ENCODE results near the gene FKBP1A.

FKBP1A gene

GRCh38 chr20:1427457-1428054, 34.7 kb upstream of the FKBP1A start:
- DNase-seq (ENCODE audit: low read depth in 1 of 2, low spot score in 1 of 2): no peak
- no peaks in the 10 kb centered on the region for H3K27me3 ChIP-seq (ENCODE audit: insufficient read depth, poor library complexity, severe bottlenecking)
- no peak overlapping the region for H3K27ac ChIP-seq (replicated peaks)
- TF ChIP-seq SPI1 (IDR thresholded peaks at IDR 0.05; ENCODE audit: borderline replicate concordance, low read depth) (no peak), GABPA (IDR thresholded peaks at IDR 0.05; ENCODE audit: low read depth) (no peak), REST (IDR thresholded peaks at IDR 0.05; ENCODE audit: insufficient replicate concordance, low read depth) (no peak), POLR2AphosphoS5 (IDR thresholded peaks at IDR 0.05; ENCODE audit: low read depth) (no peak), CTCF (IDR thresholded peaks at IDR 0.05; ENCODE audit: insufficient read depth, low read length) (no peak)
- H3K4me3 ChIP-seq (replicated peaks; ENCODE audit: insufficient read depth, low read length): no peak overlapping the region

- DNase-seq (ENCODE audit: low read depth in 1 of 2, low spot score in 1 of 2): no peak
- no peak overlapping the region for H3K27ac ChIP-seq (replicated peaks)
- no peaks in the 10 kb centered on the region for H3K27me3 ChIP-seq (ENCODE audit: insufficient read depth, poor library complexity, severe bottlenecking)
- TF ChIP-seq REST (IDR thresholded peaks at IDR 0.05; ENCODE audit: insufficient replicate concordance, low read depth): no peak
- TF ChIP-seq POLR2AphosphoS5 (IDR thresholded peaks at IDR 0.05; ENCODE audit: low read depth): no peak
- TF ChIP-seq GABPA (IDR thresholded peaks at IDR 0.05; ENCODE audit: low read depth): no peak
- TF ChIP-seq SPI1 (IDR thresholded peaks at IDR 0.05; ENCODE audit: borderline replicate concordance, low read depth): no peak
- TF ChIP-seq CTCF (IDR thresholded peaks at IDR 0.05; ENCODE audit: insufficient read depth, low read length): no peak
- H3K4me3 ChIP-seq (replicated peaks; ENCODE audit: insufficient read depth, low read length): no peak overlapping the region
These were observed 33.5 kb upstream of the FKBP1A start for GRCh38 chr20:1426231-1426849.

GRCh38 chr20:1424336-1424735, 31.5 kb upstream of the FKBP1A start:
- no peak for TF ChIP-seq CTCF (IDR thresholded peaks at IDR 0.05; ENCODE audit: insufficient read depth, low read length)
- TF ChIP-seq POLR2AphosphoS5 (IDR thresholded peaks at IDR 0.05; ENCODE audit: low read depth): no peak
- no peak for TF ChIP-seq REST (IDR thresholded peaks at IDR 0.05; ENCODE audit: insufficient replicate concordance, low read depth)
- no peak for TF ChIP-seq SPI1 (IDR thresholded peaks at IDR 0.05; ENCODE audit: borderline replicate concordance, low read depth)
- no peak for TF ChIP-seq GABPA (IDR thresholded peaks at IDR 0.05; ENCODE audit: low read depth)
- H3K4me3 ChIP-seq (replicated peaks; ENCODE audit: insufficient read depth, low read length): no peak overlapping the region
- H3K27me3 ChIP-seq (ENCODE audit: insufficient read depth, poor library complexity, severe bottlenecking): no peaks in the 10 kb centered on the region
- no peak overlapping the region for H3K27ac ChIP-seq (replicated peaks)
- DNase-seq (ENCODE audit: low read depth in 1 of 2, low spot score in 1 of 2): no peak
